GM19397 (cell line): ENCODE data around the gene SPACA9.

Source experiments
- ATAC-seq: cut with Tn5 transposase; IDR thresholded peaks from one replicate; pipeline ENCODE4 v1.9.1; 2021; ENCODE audit warnings: mild to moderate bottlenecking, moderate library complexity; ENCODE audit not compliant: unreplicated experiment

Gene SPACA9

GRCh38 chr9:132888151-132888550 is 9.5 kb downstream of the SPACA9 start:
- ATAC-seq: no peak

- no peak for ATAC-seq
Observed at GRCh38 chr9:132892400-132892799, 13.7 kb downstream of the SPACA9 start.

- no peak for ATAC-seq
Observed at GRCh38 chr9:132894346-132894745, 15.6 kb downstream of the SPACA9 start.

GRCh38 chr9:132894862-132895835 is 16.5 kb downstream of the SPACA9 start:
- ATAC-seq: no peak

- ATAC-seq: no peak
Observed at GRCh38 chr9:132896264-132896663, 17.6 kb downstream of the SPACA9 start.

- ATAC-seq: no peak
Observed at GRCh38 chr9:132896906-132897305, 18.2 kb downstream of the SPACA9 start.

GRCh38 chr9:132898051-132898450 is 19.4 kb downstream of the SPACA9 start:
- no peak for ATAC-seq

- no peak for ATAC-seq
Observed at GRCh38 chr9:132901858-132902831, 23.4 kb downstream of the SPACA9 start.

GRCh38 chr9:132903574-132904492 is 25.1 kb downstream of the SPACA9 start:
- ATAC-seq: no peak

- ATAC-seq: no peak
Observed at GRCh38 chr9:132905726-132906125, 27.0 kb downstream of the SPACA9 start.

GRCh38 chr9:132908635-132909034 is 29.9 kb downstream of the SPACA9 start:
- no peak for ATAC-seq

- ATAC-seq: no peak
Observed at GRCh38 chr9:132909311-132909710, 30.6 kb downstream of the SPACA9 start.

GRCh38 chr9:132910376-132910775 is 31.7 kb downstream of the SPACA9 start:
- no peak for ATAC-seq

GRCh38 chr9:132912131-132912530 is 33.4 kb downstream of the SPACA9 start:
- ATAC-seq: no peak

GRCh38 chr9:132914924-132915323 is 36.2 kb downstream of the SPACA9 start:
- ATAC-seq: no peak

- no peak for ATAC-seq
Observed at GRCh38 chr9:132919614-132920268, 41.0 kb downstream of the SPACA9 start.

GRCh38 chr9:132923346-132923902 is 44.7 kb downstream of the SPACA9 start:
- no peak for ATAC-seq

GRCh38 chr9:132927704-132928103 is 49.0 kb downstream of the SPACA9 start:
- no peak for ATAC-seq

GRCh38 chr9:132931178-132931735 is 52.6 kb downstream of the SPACA9 start:
- ATAC-seq: no peak
